C1 segment of cervical spinal cord (tissue), 14 donors: ENCODE data around the gene ADAM8.
A peak's percentile ranks its signal among the peaks of the same experiment; 100 is the strongest.
"Not testable (repeated sequence)": the region's sequence is repeated elsewhere in the genome, so short reads cannot be mapped to it uniquely, and the experiment has no call there.

ENCODE experiments used
- DNase-seq, 14 donors: peaks; one replicate each; lab custom pipeline; 2025; lab: John Stamatoyannopoulos, UW

The ADAM8 gene

DNA sequence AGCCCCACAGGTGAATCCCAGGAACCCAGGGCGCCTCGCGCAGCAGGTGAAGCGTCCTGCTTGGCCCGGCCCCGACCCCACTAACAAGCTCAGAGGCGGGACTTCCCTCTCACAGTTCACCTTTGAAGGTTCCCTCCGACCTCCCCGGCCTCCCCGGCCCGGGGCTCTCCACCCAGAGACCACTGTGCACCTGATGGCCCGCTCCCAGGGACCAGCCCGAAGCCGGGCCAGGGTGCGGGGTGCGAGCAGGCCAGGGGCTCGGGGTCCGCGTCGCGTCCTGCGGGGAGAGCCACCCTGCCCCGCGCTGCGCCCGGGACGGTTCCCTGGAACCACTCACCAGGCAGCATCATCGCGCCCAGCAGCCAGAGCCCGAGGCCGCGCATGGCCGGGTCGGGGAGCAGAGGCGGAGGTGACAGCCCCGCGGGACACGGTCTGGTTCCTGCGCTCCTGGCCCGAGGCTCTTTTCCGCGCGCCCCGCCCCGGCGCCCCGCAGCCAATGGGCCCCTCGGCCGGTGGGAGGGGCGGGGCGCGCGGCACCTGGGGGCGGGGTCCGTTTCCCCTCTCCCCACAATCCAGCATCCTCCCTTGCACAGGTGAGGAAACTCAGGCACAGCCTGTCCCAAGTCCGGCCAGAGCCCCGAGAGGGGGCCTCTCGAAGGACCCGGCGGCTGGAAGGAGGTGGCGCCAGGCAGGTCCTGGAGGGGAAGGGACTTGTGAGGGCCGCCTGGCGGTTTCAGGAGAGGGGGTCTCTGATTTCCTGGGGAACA lies at the start of gene ADAM8:
TSS of gene ADAM8 (minus strand) at position 434 of the 767 bp plus-strand sequence. CDS start at position 383, 51 bp downstream.
- DNase-seq, result no peak

DNA sequence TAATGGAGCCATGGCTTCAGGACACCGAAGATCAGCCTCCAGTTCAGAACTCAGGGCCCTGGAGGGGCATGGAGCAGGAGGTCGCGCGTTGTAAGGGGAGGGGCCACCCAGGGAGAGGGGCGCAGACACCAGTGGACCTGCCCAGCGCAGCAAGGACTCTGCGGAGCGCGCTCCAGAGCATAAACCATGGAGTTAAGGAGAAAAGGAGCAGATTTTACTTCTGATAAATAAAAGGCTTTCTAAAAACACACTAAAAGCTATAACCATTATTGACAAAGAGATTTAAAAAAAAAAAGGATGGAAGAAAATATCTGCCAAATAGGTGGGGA lies 49.5 kb upstream of the ADAM8 start:
- peak in 1 of 14 donors; percentile 27 for DNase-seq

GRCh38 chr10:133325440-133326222 lies 49.0 kb upstream of the ADAM8 start:
- no peak for DNase-seq

GRCh38 chr10:133324857-133325260 lies 48.2 kb upstream of the ADAM8 start:
- no peak for DNase-seq

- peak in 2 of 14 donors; percentile 21 to 22 for DNase-seq
Measured at GRCh38 chr10:133324198-133324792, 47.6 kb upstream of the ADAM8 start.

DNA sequence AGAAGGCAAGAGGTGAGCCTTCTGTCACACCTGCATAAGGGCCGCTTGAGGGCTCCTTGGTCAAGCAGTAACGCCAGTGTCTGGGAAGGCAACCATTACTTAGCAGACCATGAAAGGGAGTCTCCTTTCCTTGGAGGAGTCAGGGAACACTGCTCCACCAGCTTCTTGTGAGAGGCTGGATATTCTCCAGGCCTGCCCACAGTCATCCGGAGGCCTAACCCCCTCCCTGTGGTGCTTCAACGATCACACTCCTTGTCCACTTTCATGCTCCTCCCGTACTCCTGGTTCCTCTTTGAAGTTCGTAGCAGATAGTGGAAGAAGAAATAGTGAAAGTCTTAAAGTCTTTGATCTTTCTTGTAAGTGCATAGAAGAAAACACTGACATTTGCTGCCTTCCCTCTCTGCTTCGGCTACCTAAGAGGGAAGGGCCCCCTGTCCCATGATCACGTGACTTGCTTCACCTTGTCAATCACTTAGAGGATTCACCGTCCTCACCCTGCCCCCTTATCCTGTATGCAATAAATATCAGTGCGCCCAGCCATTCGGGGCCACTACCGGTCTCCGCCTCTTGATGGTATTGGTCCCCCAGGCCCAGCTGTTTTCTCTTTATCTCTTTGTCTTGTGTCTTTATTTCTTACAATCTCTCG lies 45.5 kb upstream of the ADAM8 start:
- DNase-seq, result not testable (repeated sequence)

DNA sequence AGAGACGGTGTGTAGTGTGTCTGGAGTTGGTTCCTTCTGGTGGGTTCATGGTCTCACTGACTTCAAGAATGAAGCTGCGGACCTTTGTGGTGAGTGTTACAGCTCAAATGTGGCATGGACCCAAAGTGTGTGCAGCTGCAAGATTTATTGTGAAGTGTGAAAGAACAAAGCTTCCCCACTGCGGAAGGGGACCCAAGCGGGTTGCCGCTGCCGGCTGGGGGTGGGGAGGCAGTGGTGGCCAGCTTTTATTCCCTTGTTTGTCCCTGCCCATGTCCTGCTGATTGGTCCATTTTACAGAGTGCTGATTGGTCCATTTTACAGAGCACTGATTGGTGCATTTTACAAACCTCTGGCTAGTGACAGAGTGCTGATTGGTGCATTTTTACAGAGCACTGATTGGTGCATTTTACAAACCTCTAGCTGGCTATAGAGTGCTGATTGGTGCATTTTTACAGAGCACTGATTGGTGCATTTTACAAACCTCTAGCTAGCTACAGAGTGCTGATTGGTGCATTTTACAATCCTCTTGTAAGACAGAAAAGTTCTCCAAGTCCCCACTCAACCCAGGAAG lies 44.3 kb upstream of the ADAM8 start:
- DNase-seq, result not testable (repeated sequence)

- peak in 4 of 14 donors; percentile 24 to 42 (median 39) for DNase-seq
Measured at GRCh38 chr10:133318494-133319127, 41.9 kb upstream of the ADAM8 start.

DNA sequence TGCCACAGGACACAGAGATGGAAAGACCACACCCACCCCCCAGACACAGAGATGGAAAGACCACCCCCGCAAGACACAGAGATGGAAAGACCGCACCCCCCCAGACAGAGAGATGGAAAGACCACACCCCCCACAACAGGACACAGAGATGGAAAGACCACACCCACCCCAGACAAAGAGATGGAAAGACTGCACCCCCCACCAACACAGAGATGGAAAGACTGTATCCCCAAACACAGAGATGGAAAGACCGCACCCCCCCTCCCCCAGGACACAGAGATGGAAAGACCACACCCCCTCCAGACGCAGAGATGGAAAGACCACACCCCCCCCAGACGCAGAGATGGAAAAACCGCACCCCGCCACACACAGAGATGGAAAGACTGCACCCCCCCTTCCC lies 40.1 kb upstream of the ADAM8 start:
- no peak for DNase-seq

- no peak for DNase-seq
Measured at GRCh38 chr10:133316266-133316665, 39.6 kb upstream of the ADAM8 start.

GRCh38 chr10:133315847-133316246 lies 39.2 kb upstream of the ADAM8 start:
- no peak for DNase-seq

GRCh38 chr10:133314911-133315310 lies 38.2 kb upstream of the ADAM8 start:
- no peak for DNase-seq

DNA sequence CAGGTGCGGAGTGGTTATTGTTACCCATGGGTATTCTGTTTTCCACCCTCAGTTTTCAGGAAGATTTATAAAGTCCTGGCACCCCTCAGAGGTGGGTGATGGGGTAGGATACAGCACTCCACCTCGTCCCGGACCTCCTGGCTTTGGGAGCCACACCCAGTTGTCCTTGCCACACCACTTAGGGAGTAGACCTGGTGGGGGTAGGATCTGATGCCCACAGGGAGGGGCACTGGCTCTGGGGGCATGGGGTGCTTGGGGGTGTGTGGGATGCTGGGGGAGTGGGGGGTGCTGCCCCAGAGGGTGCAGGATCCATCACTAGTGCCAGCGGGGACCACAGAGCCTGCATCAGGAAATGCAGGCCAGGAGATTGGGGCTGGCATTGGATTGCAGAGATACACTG lies 36.5 kb upstream of the ADAM8 start:
- DNase-seq, result no peak

- DNase-seq, result no peak
Measured at GRCh38 chr10:133312769-133313145, 36.1 kb upstream of the ADAM8 start.

- no peak for DNase-seq
Measured at GRCh38 chr10:133312016-133312768, 35.5 kb upstream of the ADAM8 start.

- DNase-seq, result no peak
Measured at GRCh38 chr10:133311570-133311969, 34.9 kb upstream of the ADAM8 start.

DNA sequence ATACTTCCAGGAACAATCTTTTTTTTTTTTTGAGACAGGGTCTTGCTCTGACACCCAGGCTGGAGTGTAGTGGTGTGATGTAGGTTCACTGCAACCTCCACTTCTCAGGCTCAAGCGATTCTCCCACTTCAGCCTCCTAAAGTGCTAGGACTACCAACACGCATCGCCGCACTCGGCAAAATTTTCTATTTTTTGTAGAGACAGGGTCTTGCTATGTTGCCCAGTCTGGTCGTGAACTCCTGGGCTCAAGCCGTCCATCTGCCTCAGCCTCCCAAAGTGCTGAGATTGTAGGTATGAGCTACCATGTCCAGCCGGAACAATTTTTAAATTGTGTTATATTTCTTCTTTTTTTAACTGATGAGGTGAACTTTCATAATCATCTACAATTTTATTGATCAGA lies 34.1 kb upstream of the ADAM8 start:
- no peak for DNase-seq

- no peak for DNase-seq
Measured at GRCh38 chr10:133310399-133310755, 33.7 kb upstream of the ADAM8 start.

- DNase-seq, result no peak
Measured at GRCh38 chr10:133309720-133310398, 33.2 kb upstream of the ADAM8 start.
